ENCODE data around the gene MSL3B.
"Not testable (repeated sequence)": the region's sequence is repeated elsewhere in the genome, so short reads cannot be mapped to it uniquely, and the experiment has no call there.

The MSL3B gene

GRCh38 chr2:233867993-233868532, at the start of gene MSL3B:
MSL3B (minus strand) TSS chr2:233868386.
- DNase-seq = no peak

- no peak for DNase-seq
Observed at GRCh38 chr2:233917116-233917515, 48.9 kb upstream of the MSL3B start, which contains the start of gene TRPM8. TRPM8 (plus strand) TSS chr2:233917373; CDS start chr2:233926538, 9,165 bp downstream.

- DNase-seq = no peak
Observed at GRCh38 chr2:233915128-233915527, 46.9 kb upstream of the MSL3B start.

GRCh38 chr2:233912691-233913423, 44.7 kb upstream of the MSL3B start:
- DNase-seq = peak; percentile 31

- no peak for DNase-seq
Observed at GRCh38 chr2:233907627-233908026, 39.4 kb upstream of the MSL3B start.

GRCh38 chr2:233905945-233906344, 37.8 kb upstream of the MSL3B start:
- DNase-seq = no peak

- no peak for DNase-seq
Observed at GRCh38 chr2:233901884-233902283, 33.7 kb upstream of the MSL3B start.

- no peak for DNase-seq
Observed at GRCh38 chr2:233901367-233901766, 33.2 kb upstream of the MSL3B start.

GRCh38 chr2:233896253-233896652, 28.1 kb upstream of the MSL3B start:
- DNase-seq = not testable (repeated sequence)

- no peak for DNase-seq
Observed at GRCh38 chr2:233892793-233893192, 24.6 kb upstream of the MSL3B start.

GRCh38 chr2:233882353-233882752, 14.2 kb upstream of the MSL3B start:
- no peak for DNase-seq

- DNase-seq = not testable (repeated sequence)
Observed at GRCh38 chr2:233872125-233872524, 3.9 kb upstream of the MSL3B start.

- DNase-seq = no peak
Observed at GRCh38 chr2:233871432-233871831, 3.2 kb upstream of the MSL3B start.

GRCh38 chr2:233866479-233866878, 1.7 kb downstream of the MSL3B start:
- no peak for DNase-seq

- DNase-seq = no peak
Observed at GRCh38 chr2:233865838-233866237, 2.3 kb downstream of the MSL3B start.

- DNase-seq = no peak
Observed at GRCh38 chr2:233862261-233862768, 5.9 kb downstream of the MSL3B start.

GRCh38 chr2:233858331-233858730, 9.9 kb downstream of the MSL3B start:
- DNase-seq = no peak

GRCh38 chr2:233857511-233858141, 10.6 kb downstream of the MSL3B start:
- DNase-seq = peak; percentile 1

- no peak for DNase-seq
Observed at GRCh38 chr2:233856184-233856583, 12.0 kb downstream of the MSL3B start.

GRCh38 chr2:233855345-233855744, 12.8 kb downstream of the MSL3B start:
- DNase-seq = no peak

- DNase-seq = peak; percentile 90
Observed at GRCh38 chr2:233854241-233854981, 13.8 kb downstream of the MSL3B start, which contains the start of gene HJURP. HJURP (minus strand) TSS chr2:233854535; CDS start chr2:233854500, 35 bp downstream.

- DNase-seq = no peak
Observed at GRCh38 chr2:233853883-233854240, 14.3 kb downstream of the MSL3B start.

- no peak for DNase-seq
Observed at GRCh38 chr2:233853353-233853752, 14.8 kb downstream of the MSL3B start.

Data from NCI-H1048 (cell line).